Fibroblast of mammary gland (primary cell): ENCODE results near the gene CHMP1A.

Experiments
- DNase-seq: peaks from one replicate; pipeline ENCODE4 v3.0.0-alpha.2; 2010; ENCODE audit warnings: low read depth
- H3K4me3 ChIP-seq: 2 replicates; pipeline ENCODE4 v1.5.1; 2011; ENCODE audit warnings: low read depth, mild to moderate bottlenecking, low read length, moderate library complexity; ENCODE audit not compliant: control insufficient read depth
- TF ChIP-seq, protein P1 (sequence below): conservative IDR thresholded peaks from 2 replicates; pipeline ENCODE4 v1.5.1; 2011; ENCODE audit warnings: low read depth, low read length, inconsistent platforms; ENCODE audit not compliant: control insufficient read depth, insufficient read depth

The CHMP1A gene

GRCh38 chr16:89629827-89630610 lies 27.5 kb downstream of the CHMP1A start:
- no peak overlapping the region for H3K4me3 ChIP-seq
- TF ChIP-seq, protein P1, sequence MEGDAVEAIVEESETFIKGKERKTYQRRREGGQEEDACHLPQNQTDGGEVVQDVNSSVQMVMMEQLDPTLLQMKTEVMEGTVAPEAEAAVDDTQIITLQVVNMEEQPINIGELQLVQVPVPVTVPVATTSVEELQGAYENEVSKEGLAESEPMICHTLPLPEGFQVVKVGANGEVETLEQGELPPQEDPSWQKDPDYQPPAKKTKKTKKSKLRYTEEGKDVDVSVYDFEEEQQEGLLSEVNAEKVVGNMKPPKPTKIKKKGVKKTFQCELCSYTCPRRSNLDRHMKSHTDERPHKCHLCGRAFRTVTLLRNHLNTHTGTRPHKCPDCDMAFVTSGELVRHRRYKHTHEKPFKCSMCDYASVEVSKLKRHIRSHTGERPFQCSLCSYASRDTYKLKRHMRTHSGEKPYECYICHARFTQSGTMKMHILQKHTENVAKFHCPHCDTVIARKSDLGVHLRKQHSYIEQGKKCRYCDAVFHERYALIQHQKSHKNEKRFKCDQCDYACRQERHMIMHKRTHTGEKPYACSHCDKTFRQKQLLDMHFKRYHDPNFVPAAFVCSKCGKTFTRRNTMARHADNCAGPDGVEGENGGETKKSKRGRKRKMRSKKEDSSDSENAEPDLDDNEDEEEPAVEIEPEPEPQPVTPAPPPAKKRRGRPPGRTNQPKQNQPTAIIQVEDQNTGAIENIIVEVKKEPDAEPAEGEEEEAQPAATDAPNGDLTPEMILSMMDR: no peak
- DNase-seq: no peak

- no peak overlapping the region for H3K4me3 ChIP-seq
- no peak for DNase-seq
- TF ChIP-seq, protein P1: no peak
Measured at GRCh38 chr16:89624777-89625761, 32.4 kb downstream of the CHMP1A start.

- peak; percentile 38 for DNase-seq
- TF ChIP-seq, protein P1: no peak
- H3K4me3 ChIP-seq: no peak overlapping the region
Measured at GRCh38 chr16:89623511-89624261, 33.8 kb downstream of the CHMP1A start.

- no peak overlapping the region for H3K4me3 ChIP-seq
- DNase-seq: no peak
- TF ChIP-seq, protein P1: no peak
Measured at GRCh38 chr16:89621698-89622409, 35.7 kb downstream of the CHMP1A start.

- TF ChIP-seq, protein P1: no peak
- DNase-seq: no peak
- H3K4me3 ChIP-seq: no peak overlapping the region
Measured at GRCh38 chr16:89621136-89621697, 36.3 kb downstream of the CHMP1A start.
